GM10847 (cell line): Measurements from ENCODE around the gene TFF1.

Source experiments
- POLR2A ChIP-seq: IDR thresholded peaks from 2 replicates; pipeline ENCODE4 v1.6.1; 2011; ENCODE audit not compliant: insufficient read length; ENCODE audit errors: extremely low read depth

Gene TFF1

GRCh38 chr21:42404539-42404938 lies 38.2 kb upstream of the TFF1 start:
- no peak for TF ChIP-seq POLR2A

- no peak for TF ChIP-seq POLR2A
Observed at GRCh38 chr21:42403611-42404231, 37.4 kb upstream of the TFF1 start, which contains the start of gene UBASH3A. Gene UBASH3A (plus strand): TSS chr21:42403902. CDS start chr21:42403946, 44 bp downstream.

GRCh38 chr21:42401820-42402251 lies 35.5 kb upstream of the TFF1 start:
- no peak for TF ChIP-seq POLR2A

GRCh38 chr21:42401154-42401553 lies 34.8 kb upstream of the TFF1 start:
- no peak for TF ChIP-seq POLR2A

- TF ChIP-seq POLR2A: no peak
Observed at GRCh38 chr21:42400525-42400924, 34.2 kb upstream of the TFF1 start.

- TF ChIP-seq POLR2A: no peak
Observed at GRCh38 chr21:42398436-42399028, 32.2 kb upstream of the TFF1 start.

- TF ChIP-seq POLR2A: no peak
Observed at GRCh38 chr21:42397746-42398394, 31.5 kb upstream of the TFF1 start.

- no peak for TF ChIP-seq POLR2A
Observed at GRCh38 chr21:42396799-42397745, 30.7 kb upstream of the TFF1 start.

- no peak for TF ChIP-seq POLR2A
Observed at GRCh38 chr21:42395905-42396651, 29.7 kb upstream of the TFF1 start, which contains the start of gene TMPRSS3. Gene TMPRSS3 (minus strand): TSS chr21:42396052. CDS start chr21:42395417, 635 bp downstream.

- no peak for TF ChIP-seq POLR2A
Observed at GRCh38 chr21:42395302-42395701, 29.0 kb upstream of the TFF1 start.

- no peak for TF ChIP-seq POLR2A
Observed at GRCh38 chr21:42393443-42393950, 27.2 kb upstream of the TFF1 start.

- no peak for TF ChIP-seq POLR2A
Observed at GRCh38 chr21:42392731-42393442, 26.6 kb upstream of the TFF1 start.

- no peak for TF ChIP-seq POLR2A
Observed at GRCh38 chr21:42391297-42391696, 25.0 kb upstream of the TFF1 start.

GRCh38 chr21:42390696-42391095 lies 24.4 kb upstream of the TFF1 start:
- TF ChIP-seq POLR2A: no peak
